ENCODE data around the gene EIF1.

EIF1 gene

DNA sequence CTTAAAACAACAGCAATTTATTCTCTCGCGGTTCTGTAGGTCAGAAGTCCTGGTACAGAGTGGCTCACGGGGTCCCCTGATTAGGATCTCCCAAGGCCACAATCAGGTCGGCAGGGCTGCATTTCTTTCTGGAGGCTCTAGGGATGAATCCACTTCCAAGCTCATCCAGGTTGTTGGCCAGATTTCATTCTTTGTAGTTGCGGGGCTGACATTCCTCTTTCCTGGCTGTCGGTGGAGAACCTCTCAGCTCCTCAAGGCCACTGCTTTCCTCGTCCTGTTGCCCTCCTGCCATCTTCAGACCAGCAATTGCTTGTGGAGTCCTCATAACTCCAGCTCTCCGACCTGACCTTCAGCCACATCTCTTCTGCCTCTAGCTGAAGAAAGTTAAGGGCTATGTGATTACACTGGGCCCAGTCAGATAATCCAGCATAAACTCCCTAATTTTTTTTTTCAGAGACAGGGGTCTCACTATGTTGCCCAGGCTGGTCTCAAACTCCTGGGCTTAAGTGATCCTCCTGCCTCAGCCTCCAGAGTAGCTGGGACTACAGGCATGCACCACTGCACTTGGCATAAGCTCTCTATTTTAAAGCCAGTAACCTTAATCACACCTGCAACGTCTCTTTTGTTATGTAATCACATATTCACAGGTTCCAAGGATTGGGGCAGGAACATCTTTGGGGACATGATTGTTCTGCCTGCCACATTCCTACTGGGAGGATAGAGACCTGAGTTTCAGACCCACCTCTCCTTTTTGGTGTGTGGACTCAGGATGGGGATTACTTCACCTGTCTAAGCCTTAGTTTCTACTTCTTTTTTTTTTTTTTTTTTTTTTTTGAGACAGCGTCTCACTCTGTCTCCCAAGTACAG, 19.4 kb downstream of the EIF1 start:
- Histone ChIP-seq H3K36me3 (ENCODE audit: control insufficient read depth, low read length) (no peaks in the 10 kb centered on the region), H3K4me3 (ENCODE audit: low read length) (no peak overlapping the region), H3K9me3 (ENCODE audit: control insufficient read depth, insufficient read depth, low read length) (no peaks in the 10 kb centered on the region), H3F3A (ENCODE audit: control insufficient read depth, insufficient read depth) (no peaks in the 10 kb centered on the region), H4K20me1 (ENCODE audit: control insufficient read depth, insufficient read depth, low read depth, low read length) (no peaks in the 10 kb centered on the region), H3K27ac (ENCODE audit: low read depth, low read length) (no peak overlapping the region), H3K27me3 (ENCODE audit: control insufficient read depth, low read length) (peaks cover 4% of the 10 kb centered on the region; the same call in 1 of the 2 replicates), H3K4me1 (ENCODE audit: control insufficient read depth, low read length) (no peaks in the 10 kb centered on the region), H3K79me2 (ENCODE audit: control insufficient read depth, low read length) (no peaks in the 10 kb centered on the region), H3K4me2 (ENCODE audit: low read length) (no peak overlapping the region), H3K9me2 (replicated peaks; ENCODE audit: control insufficient read depth, low read length) (no peaks in the 10 kb centered on the region)
- no peak for TF ChIP-seq EZH2phosphoT487 (IDR thresholded peaks at IDR 0.05; ENCODE audit: borderline replicate concordance, low read length)
- TF ChIP-seq, protein P1, sequence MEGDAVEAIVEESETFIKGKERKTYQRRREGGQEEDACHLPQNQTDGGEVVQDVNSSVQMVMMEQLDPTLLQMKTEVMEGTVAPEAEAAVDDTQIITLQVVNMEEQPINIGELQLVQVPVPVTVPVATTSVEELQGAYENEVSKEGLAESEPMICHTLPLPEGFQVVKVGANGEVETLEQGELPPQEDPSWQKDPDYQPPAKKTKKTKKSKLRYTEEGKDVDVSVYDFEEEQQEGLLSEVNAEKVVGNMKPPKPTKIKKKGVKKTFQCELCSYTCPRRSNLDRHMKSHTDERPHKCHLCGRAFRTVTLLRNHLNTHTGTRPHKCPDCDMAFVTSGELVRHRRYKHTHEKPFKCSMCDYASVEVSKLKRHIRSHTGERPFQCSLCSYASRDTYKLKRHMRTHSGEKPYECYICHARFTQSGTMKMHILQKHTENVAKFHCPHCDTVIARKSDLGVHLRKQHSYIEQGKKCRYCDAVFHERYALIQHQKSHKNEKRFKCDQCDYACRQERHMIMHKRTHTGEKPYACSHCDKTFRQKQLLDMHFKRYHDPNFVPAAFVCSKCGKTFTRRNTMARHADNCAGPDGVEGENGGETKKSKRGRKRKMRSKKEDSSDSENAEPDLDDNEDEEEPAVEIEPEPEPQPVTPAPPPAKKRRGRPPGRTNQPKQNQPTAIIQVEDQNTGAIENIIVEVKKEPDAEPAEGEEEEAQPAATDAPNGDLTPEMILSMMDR (IDR thresholded peaks at IDR 0.05; ENCODE audit: low read depth, low read length, poor library complexity, severe bottlenecking), result no peak

DNA sequence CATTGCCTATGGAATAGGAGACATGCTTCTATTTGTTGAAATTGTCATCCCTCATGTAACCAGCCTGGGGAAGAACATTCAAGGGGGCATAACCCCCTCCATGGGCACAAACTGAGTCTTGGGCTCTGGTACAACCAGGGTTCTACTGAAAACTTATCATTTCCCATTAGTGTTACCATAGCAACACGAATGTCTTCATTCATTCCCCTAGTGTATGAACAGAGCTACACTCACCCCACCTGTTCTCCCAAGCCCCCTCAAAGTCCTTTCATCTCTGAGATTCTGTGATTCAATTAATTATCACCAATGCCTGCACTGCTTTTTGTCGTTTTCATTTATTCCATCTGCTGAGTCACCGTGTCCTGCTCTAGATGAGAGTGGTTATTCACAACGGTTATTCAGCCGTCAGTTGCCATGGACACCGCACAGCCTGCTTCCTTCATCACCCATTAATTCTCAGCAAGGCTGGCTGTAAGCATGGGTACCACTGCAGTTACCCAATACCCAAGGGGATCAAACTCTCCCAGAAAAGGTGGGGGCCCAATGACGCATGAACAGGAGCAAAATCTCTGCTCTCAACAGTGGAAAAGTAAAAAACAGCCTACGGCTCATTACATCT, 21.9 kb downstream of the EIF1 start:
- Histone ChIP-seq H3K4me3 (ENCODE audit: low read length) (no peak overlapping the region), H3K4me1 (ENCODE audit: control insufficient read depth, low read length) (no peaks in the 10 kb centered on the region), H3K9me3 (ENCODE audit: control insufficient read depth, insufficient read depth, low read length) (no peaks in the 10 kb centered on the region), H3K27ac (ENCODE audit: low read depth, low read length) (no peak overlapping the region), H3K9me2 (replicated peaks; ENCODE audit: control insufficient read depth, low read length) (no peaks in the 10 kb centered on the region), H3K36me3 (ENCODE audit: control insufficient read depth, low read length) (no peaks in the 10 kb centered on the region), H3K79me2 (ENCODE audit: control insufficient read depth, low read length) (no peaks in the 10 kb centered on the region), H3K4me2 (ENCODE audit: low read length) (no peak overlapping the region), H3K27me3 (ENCODE audit: control insufficient read depth, low read length) (peaks cover 6% of the 10 kb centered on the region), H4K20me1 (ENCODE audit: control insufficient read depth, insufficient read depth, low read depth, low read length) (no peaks in the 10 kb centered on the region), H3F3A (ENCODE audit: control insufficient read depth, insufficient read depth) (no peaks in the 10 kb centered on the region)
- TF ChIP-seq, protein P1 (IDR thresholded peaks at IDR 0.05; ENCODE audit: low read depth, low read length, poor library complexity, severe bottlenecking), result no peak
- no peak for TF ChIP-seq EZH2phosphoT487 (IDR thresholded peaks at IDR 0.05; ENCODE audit: borderline replicate concordance, low read length)

DNA sequence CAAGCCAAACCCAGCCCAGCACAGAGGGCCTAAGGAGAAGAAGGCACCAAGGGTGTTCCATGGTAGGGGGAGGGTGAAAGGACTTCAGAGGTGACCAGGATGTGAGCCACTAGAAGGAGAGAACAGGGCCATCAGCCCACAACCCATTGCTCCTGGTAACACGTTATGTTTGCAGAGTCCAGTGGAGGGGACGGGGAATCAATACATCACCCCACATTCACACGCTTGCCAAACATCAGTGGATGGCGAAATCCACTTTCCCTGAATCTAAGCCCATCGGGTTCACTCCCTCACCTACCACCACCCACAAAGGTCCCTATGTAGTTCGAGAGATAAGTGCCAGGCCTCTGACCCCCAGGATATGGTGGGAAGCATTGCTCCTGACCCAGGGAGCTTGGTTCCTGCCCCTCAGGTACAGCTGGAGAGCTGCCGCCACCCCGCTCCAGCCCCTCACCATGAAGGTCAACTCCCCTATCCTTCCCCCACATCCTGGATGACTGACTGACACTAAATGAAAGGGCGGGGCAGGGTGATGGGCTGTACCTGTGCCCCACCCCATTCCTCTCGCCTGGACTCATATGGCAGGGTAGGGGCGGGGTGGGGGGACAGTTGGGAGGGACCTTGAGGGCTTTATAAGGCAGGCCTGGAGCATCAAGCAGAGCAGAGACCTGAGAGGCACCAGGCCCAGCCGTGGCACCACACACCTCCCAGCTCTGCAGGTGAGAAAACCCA, 23.1 kb downstream of the EIF1 start, which contains the start of gene GAST:
TSS of gene GAST (plus strand) at position 663 of the 732 bp plus-strand sequence. CDS start 3,106 bp downstream, outside the sequence.
- no peak within 1 kb of the TSS for H3K27ac ChIP-seq (ENCODE audit: low read depth, low read length)
- H3K27me3 ChIP-seq (ENCODE audit: control insufficient read depth, low read length), result peaks cover 10% of the 10 kb centered on the region
- no peak within 1 kb of the TSS for H3K4me3 ChIP-seq (ENCODE audit: low read length)
- no peaks in the 10 kb centered on the region for H3K9me2 ChIP-seq (replicated peaks; ENCODE audit: control insufficient read depth, low read length)
- H3K79me2 ChIP-seq (ENCODE audit: control insufficient read depth, low read length), result no peaks in the 10 kb centered on the region
- H3K4me1 ChIP-seq (ENCODE audit: control insufficient read depth, low read length), result no peaks in the 10 kb centered on the region
- H3F3A ChIP-seq (ENCODE audit: control insufficient read depth, insufficient read depth), result no peaks in the 10 kb centered on the region
- no peak within 1 kb of the TSS for H3K4me2 ChIP-seq (ENCODE audit: low read length)
- TF ChIP-seq EZH2phosphoT487 (IDR thresholded peaks at IDR 0.05; ENCODE audit: borderline replicate concordance, low read length), result no peak
- TF ChIP-seq, protein P1 (IDR thresholded peaks at IDR 0.05; ENCODE audit: low read depth, low read length, poor library complexity, severe bottlenecking), result no peak
- no peaks in the 10 kb centered on the region for H3K36me3 ChIP-seq (ENCODE audit: control insufficient read depth, low read length)
- H3K9me3 ChIP-seq (ENCODE audit: control insufficient read depth, insufficient read depth, low read length), result no peaks in the 10 kb centered on the region
- H4K20me1 ChIP-seq (ENCODE audit: control insufficient read depth, insufficient read depth, low read depth, low read length), result no peaks in the 10 kb centered on the region
